ENCODE results near the gene PACRG. TPM values are rescaled to one million over a fixed set of nuclear protein-coding genes. Genes with fewer than 3 reads are reported as not detected.

Gene PACRG
- total and polyA plus RNA-seq, 2 experiments from 2014 or later = 0.17 to 0.68 TPM

DNA sequence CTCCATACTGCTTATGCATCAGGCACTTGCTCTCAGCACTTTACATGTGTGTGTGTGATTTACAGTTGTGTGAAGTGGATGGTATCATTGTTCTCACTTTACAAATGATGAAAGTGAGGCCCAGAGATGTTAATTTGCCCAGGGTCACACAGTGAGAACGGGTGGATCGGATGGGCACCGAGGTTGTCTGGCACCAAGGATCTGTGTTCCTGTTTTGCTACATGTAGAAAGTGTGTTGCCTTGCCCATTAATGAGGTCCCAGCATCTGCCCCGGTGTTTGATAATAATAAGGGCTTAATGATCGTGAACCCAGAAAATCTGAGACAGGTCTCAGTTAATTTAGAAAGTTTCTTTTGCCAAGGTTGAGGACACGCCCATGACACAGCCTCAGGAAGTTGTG, 470.6 kb downstream of the PACRG start:
- no peak for DNase-seq (ENCODE audit: low spot score)
- H3K4me3 Mint-ChIP-seq = no peak overlapping the region

DNA sequence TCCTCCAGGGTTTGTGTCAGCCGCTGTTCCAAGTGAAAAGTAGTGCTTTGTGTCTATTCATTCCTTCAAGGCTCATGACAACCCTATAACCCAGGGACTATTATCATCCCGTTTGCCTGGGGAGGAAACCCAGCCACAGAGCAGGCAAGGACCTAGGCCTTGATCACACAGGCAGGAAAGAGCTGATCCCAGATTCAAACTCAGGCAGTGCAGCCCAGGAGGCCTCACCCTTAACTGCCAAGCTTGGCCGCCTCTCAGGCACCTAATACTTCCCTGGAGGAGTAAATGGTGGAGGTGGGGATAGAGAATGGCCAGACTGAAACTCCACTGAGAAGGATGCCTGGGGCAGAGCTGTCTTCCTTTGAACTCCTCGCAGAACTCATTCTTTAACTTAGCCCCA, 471.6 kb downstream of the PACRG start:
- H2AFZ ChIP-seq = no peak overlapping the region
- Mint-ChIP-seq H3K9me3 (no peaks in the 10 kb centered on the region), H3K4me3 (no peak overlapping the region), H3K27ac (no peak overlapping the region), H3K27me3 (ENCODE audit: insufficient read depth, low read depth, poor library complexity) (peaks cover 1% of the 10 kb centered on the region), H3K36me3 (ENCODE audit: low read depth) (no peaks in the 10 kb centered on the region), H3K4me1 (peaks cover 3% of the 10 kb centered on the region; the same call in 2 of the 3 replicates)
- no peak for TF ChIP-seq ZNF114 (CRISPR knock-in tag; IDR thresholded peaks at IDR 0.05)
- H3K27ac ChIP-seq (ENCODE audit: low read depth) = no peak overlapping the region
- no peaks in the 10 kb centered on the region for H3K79me2 ChIP-seq (replicated peaks; ENCODE audit: insufficient read depth)
- H4K20me1 ChIP-seq (replicated peaks; ENCODE audit: insufficient read depth) = no peaks in the 10 kb centered on the region
- no peak overlapping the region for H3K4me2 ChIP-seq
- no peaks in the 10 kb centered on the region for H3F3A ChIP-seq (replicated peaks; ENCODE audit: low read depth)
- DNase-seq (ENCODE audit: low spot score) (no peak), ATAC-seq (no peak)
- no peaks in the 10 kb centered on the region for H3K4me1 ChIP-seq (ENCODE audit: insufficient read depth)
- no peaks in the 10 kb centered on the region for H3K27me3 ChIP-seq (ENCODE audit: insufficient read depth)
- H3K4me3 ChIP-seq = no peak overlapping the region
- H3K36me3 ChIP-seq (ENCODE audit: insufficient read depth) = no peaks in the 10 kb centered on the region
- peaks cover 6% of the 10 kb centered on the region; the same call in 1 of the 2 replicates for H3K9me2 ChIP-seq (ENCODE audit: insufficient read depth)

More for the DNA sequence above, 470.6 kb downstream of the PACRG start:
- Mint-ChIP-seq H3K4me1 (peaks cover 3% of the 10 kb centered on the region; the same call in 2 of the 3 replicates), H3K27ac (no peak overlapping the region), H3K9me3 (no peaks in the 10 kb centered on the region), H3K27me3 (ENCODE audit: insufficient read depth, low read depth, poor library complexity) (peaks cover 1% of the 10 kb centered on the region), H3K36me3 (ENCODE audit: low read depth) (no peaks in the 10 kb centered on the region)
- Histone ChIP-seq H3K27ac (ENCODE audit: low read depth) (no peak overlapping the region), H3K4me1 (ENCODE audit: insufficient read depth) (no peaks in the 10 kb centered on the region), H3K79me2 (replicated peaks; ENCODE audit: insufficient read depth) (no peaks in the 10 kb centered on the region), H3K4me2 (no peak overlapping the region), H3F3A (replicated peaks; ENCODE audit: low read depth) (no peaks in the 10 kb centered on the region), H3K9me2 (ENCODE audit: insufficient read depth) (peaks cover 6% of the 10 kb centered on the region; the same call in 1 of the 2 replicates), H3K36me3 (ENCODE audit: insufficient read depth) (no peaks in the 10 kb centered on the region), H3K4me3 (no peak overlapping the region), H4K20me1 (replicated peaks; ENCODE audit: insufficient read depth) (no peaks in the 10 kb centered on the region), H3K27me3 (ENCODE audit: insufficient read depth) (no peaks in the 10 kb centered on the region), H2AFZ (no peak overlapping the region)
- TF ChIP-seq POLR2AphosphoS5 (IDR thresholded peaks at IDR 0.05; ENCODE audit: low read depth) (no peak), CREB1 (CRISPR knock-in tag; IDR thresholded peaks at IDR 0.05; ENCODE audit: low read depth) (no peak), EZH2phosphoT487 (IDR thresholded peaks at IDR 0.05; ENCODE audit: unreplicated experiment) (no peak)
- ATAC-seq = no peak

DNA sequence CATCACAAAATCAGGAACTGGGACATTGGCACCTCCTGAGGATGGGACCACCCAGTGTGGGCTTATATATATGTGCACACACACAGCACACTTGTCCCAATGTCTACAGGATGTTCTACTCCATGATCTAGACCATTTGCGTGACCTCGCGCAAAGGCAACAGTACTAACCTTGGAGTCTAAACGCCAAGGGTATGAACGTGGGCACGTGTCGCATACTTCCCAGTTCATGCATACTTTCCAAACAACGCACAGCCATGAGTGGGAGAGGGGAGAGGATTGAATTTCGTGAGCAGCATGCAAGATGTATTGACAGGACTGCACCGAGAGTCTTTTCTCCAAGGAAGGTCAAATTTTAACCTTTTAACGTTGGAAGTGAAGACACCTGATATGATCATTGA, 472.5 kb downstream of the PACRG start:
- peaks cover under 1% of the 10 kb centered on the region; the same call in 1 of the 2 replicates for H3K9me2 ChIP-seq (ENCODE audit: insufficient read depth)
- peaks cover 3% of the 10 kb centered on the region; the same call in 2 of the 3 replicates for H3K4me1 Mint-ChIP-seq
- H3K4me1 ChIP-seq (ENCODE audit: insufficient read depth) = no peaks in the 10 kb centered on the region
- no peak overlapping the region for H3K4me2 ChIP-seq
- TF ChIP-seq EZH2 (IDR thresholded peaks at IDR 0.05; ENCODE audit: low read depth, unreplicated experiment) (no peak), ZNF331 (CRISPR knock-in tag; IDR thresholded peaks at IDR 0.05; ENCODE audit: low read depth) (no peak), NANOG (IDR thresholded peaks at IDR 0.05; ENCODE audit: borderline replicate concordance) (no peak), STAT1 (IDR thresholded peaks at IDR 0.05; ENCODE audit: unreplicated experiment) (no peak), POLR2AphosphoS5 (IDR thresholded peaks at IDR 0.05; ENCODE audit: low read depth) (no peak), JUNB (IDR thresholded peaks at IDR 0.05; ENCODE audit: unreplicated experiment) (no peak), CREB1 (CRISPR knock-in tag; IDR thresholded peaks at IDR 0.05; ENCODE audit: low read depth) (no peak)
- TF ChIP-seq, protein P1, sequence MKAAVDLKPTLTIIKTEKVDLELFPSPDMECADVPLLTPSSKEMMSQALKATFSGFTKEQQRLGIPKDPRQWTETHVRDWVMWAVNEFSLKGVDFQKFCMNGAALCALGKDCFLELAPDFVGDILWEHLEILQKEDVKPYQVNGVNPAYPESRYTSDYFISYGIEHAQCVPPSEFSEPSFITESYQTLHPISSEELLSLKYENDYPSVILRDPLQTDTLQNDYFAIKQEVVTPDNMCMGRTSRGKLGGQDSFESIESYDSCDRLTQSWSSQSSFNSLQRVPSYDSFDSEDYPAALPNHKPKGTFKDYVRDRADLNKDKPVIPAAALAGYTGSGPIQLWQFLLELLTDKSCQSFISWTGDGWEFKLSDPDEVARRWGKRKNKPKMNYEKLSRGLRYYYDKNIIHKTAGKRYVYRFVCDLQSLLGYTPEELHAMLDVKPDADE (IDR thresholded peaks at IDR 0.05) = no peak
- TF ChIP-seq, protein P2, sequence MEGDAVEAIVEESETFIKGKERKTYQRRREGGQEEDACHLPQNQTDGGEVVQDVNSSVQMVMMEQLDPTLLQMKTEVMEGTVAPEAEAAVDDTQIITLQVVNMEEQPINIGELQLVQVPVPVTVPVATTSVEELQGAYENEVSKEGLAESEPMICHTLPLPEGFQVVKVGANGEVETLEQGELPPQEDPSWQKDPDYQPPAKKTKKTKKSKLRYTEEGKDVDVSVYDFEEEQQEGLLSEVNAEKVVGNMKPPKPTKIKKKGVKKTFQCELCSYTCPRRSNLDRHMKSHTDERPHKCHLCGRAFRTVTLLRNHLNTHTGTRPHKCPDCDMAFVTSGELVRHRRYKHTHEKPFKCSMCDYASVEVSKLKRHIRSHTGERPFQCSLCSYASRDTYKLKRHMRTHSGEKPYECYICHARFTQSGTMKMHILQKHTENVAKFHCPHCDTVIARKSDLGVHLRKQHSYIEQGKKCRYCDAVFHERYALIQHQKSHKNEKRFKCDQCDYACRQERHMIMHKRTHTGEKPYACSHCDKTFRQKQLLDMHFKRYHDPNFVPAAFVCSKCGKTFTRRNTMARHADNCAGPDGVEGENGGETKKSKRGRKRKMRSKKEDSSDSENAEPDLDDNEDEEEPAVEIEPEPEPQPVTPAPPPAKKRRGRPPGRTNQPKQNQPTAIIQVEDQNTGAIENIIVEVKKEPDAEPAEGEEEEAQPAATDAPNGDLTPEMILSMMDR (conservative IDR thresholded peaks at IDR 0.05; ENCODE audit: low read depth in 2 of 2) = no peak
- H3K27me3 ChIP-seq (ENCODE audit: insufficient read depth) = no peaks in the 10 kb centered on the region
- H4K20me1 ChIP-seq (replicated peaks; ENCODE audit: insufficient read depth) = no peaks in the 10 kb centered on the region
- peaks cover 2% of the 10 kb centered on the region; the same call in 1 of the 3 replicates for H3K9me3 Mint-ChIP-seq
- H3K27me3 Mint-ChIP-seq (ENCODE audit: insufficient read depth, low read depth, poor library complexity) = peaks cover 1% of the 10 kb centered on the region
- no peak for ATAC-seq
- H2AFZ ChIP-seq = no peak overlapping the region
- no peaks in the 10 kb centered on the region for H3F3A ChIP-seq (replicated peaks; ENCODE audit: low read depth)
- no peak overlapping the region for H3K4me3 Mint-ChIP-seq
- no peak overlapping the region for H3K27ac Mint-ChIP-seq
- no peaks in the 10 kb centered on the region for H3K36me3 Mint-ChIP-seq (ENCODE audit: low read depth)
- H3K27ac ChIP-seq (ENCODE audit: low read depth) = no peak overlapping the region
- DNase-seq (ENCODE audit: low spot score) = no peak
- no peaks in the 10 kb centered on the region for H3K36me3 ChIP-seq (ENCODE audit: insufficient read depth)
- no peak overlapping the region for H3K4me3 ChIP-seq
- H3K79me2 ChIP-seq (replicated peaks; ENCODE audit: insufficient read depth) = no peaks in the 10 kb centered on the region
